Measurements from ENCODE around the gene PTPRT. TPM values are rescaled to one million over a fixed set of nuclear protein-coding genes. Genes with fewer than 3 reads are reported as not detected.

PTPRT gene
- total and polyA plus RNA-seq, 9 donors: under 0.01 to 3.2 (median 0.22) TPM; not detected in 1

DNA sequence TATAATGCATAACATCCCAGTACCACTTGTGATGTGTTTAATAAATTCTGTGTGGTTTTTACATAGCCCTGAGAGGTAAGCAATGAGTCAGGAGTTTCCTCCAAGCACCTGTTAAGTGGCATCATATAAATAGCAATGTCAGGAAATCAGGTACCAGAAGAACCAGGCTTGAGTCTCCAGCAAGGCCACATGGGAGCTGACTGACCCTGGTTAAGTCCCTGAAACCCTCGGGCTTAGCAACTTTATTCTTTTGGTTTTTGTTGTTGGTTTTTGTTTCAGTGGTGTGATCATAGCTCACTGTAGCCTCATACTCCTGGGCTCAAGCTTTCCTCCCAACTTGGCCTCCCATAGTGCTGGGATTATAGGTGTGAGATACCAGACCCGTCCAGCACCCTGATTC is 70.0 kb downstream of the PTPRT start:
- TF ChIP-seq EP300 (IDR thresholded peaks at IDR 0.05) (no peak), POLR2A (IDR thresholded peaks at IDR 0.05) (no peak)
- TF ChIP-seq, protein P1, sequence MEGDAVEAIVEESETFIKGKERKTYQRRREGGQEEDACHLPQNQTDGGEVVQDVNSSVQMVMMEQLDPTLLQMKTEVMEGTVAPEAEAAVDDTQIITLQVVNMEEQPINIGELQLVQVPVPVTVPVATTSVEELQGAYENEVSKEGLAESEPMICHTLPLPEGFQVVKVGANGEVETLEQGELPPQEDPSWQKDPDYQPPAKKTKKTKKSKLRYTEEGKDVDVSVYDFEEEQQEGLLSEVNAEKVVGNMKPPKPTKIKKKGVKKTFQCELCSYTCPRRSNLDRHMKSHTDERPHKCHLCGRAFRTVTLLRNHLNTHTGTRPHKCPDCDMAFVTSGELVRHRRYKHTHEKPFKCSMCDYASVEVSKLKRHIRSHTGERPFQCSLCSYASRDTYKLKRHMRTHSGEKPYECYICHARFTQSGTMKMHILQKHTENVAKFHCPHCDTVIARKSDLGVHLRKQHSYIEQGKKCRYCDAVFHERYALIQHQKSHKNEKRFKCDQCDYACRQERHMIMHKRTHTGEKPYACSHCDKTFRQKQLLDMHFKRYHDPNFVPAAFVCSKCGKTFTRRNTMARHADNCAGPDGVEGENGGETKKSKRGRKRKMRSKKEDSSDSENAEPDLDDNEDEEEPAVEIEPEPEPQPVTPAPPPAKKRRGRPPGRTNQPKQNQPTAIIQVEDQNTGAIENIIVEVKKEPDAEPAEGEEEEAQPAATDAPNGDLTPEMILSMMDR (IDR thresholded peaks at IDR 0.05): no peak
- WGBS, 3 donors: 66 to 71% (median 71%) methylated on average over 2 of the region's 2 CpGs

DNA sequence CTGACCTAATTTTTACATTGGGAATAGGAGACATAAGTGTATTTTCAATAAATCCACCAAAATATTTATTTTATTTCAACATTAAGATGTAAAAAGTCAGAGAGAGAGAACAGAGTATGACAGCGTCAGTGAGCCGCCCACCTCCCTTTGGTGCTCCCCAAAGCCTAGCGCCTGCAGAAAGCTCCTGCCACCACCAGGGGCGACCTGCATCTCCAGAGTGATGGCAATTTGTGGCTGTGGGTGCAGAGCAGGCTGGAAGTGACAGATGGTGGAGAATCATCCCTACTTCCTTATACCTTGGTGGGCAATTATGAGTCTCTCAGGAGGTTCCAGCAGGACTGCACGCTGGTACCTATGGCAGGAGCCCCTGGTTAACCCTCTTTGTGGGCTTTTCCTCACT is 87.3 kb downstream of the PTPRT start:
- no peaks in the 10 kb centered on the region for H3K9me3 ChIP-seq
- H3K27me3 ChIP-seq: no peaks in the 10 kb centered on the region
- no peaks in the 10 kb centered on the region for H3K36me3 ChIP-seq
- TF ChIP-seq, protein P1 (IDR thresholded peaks at IDR 0.05): no peak
- TF ChIP-seq POLR2A (IDR thresholded peaks at IDR 0.05): no peak
- no peak for TF ChIP-seq EP300 (IDR thresholded peaks at IDR 0.05)
- WGBS, 3 donors: 49 to 56% (median 55%) methylated on average over 5 of the region's 5 CpGs
- intact Hi-C loops (cut with DNase I): no loop called here
- no peak overlapping the region for H3K4me3 ChIP-seq
- no peaks in the 10 kb centered on the region for H3K4me1 ChIP-seq (ENCODE audit: insufficient read depth)
- DNase-seq: no peak
- H3K27ac ChIP-seq: no peak overlapping the region

More for the DNA sequence above, 70.0 kb downstream of the PTPRT start:
- intact Hi-C loops (cut with DNase I): loop anchor here in 1 of 4 donors (10.0 kb wide), 1 partner anchor 1115 kb away; no protein-coding TSS in a partner anchor
- Histone ChIP-seq H3K9me3 (no peaks in the 10 kb centered on the region), H3K36me3 (no peaks in the 10 kb centered on the region), H3K4me3 (no peak overlapping the region), H3K27ac (no peak overlapping the region), H3K27me3 (no peaks in the 10 kb centered on the region), H3K4me1 (ENCODE audit: insufficient read depth) (no peaks in the 10 kb centered on the region)
- no peak for DNase-seq

DNA sequence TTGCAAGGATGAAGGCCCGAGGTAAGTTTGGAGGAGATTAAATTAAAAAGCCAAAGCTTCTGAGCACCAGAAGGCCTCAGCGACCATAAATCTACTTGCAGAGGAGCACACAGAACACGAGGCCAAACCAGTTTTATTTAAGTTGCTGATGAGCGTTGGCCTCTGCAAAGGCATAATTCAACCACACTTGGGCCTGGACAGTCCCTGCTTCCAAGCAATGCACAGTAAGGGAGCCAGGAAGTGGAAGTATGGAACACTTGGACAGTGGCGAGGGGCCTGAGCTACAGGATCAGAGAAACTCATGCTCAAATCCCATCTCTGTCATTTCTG is 92.8 kb downstream of the PTPRT start:
- Histone ChIP-seq H3K27ac (no peak overlapping the region), H3K4me1 (ENCODE audit: insufficient read depth) (no peaks in the 10 kb centered on the region), H3K27me3 (no peaks in the 10 kb centered on the region), H3K4me3 (no peak overlapping the region), H3K9me3 (no peaks in the 10 kb centered on the region), H3K36me3 (no peaks in the 10 kb centered on the region)
- intact Hi-C loops (cut with DNase I): no loop called here
- 29 to 45% (median 40%) methylated on average over 5 of the region's 5 CpGs for WGBS, 3 donors
- no peak for DNase-seq
- TF ChIP-seq, protein P1 (IDR thresholded peaks at IDR 0.05): no peak
- TF ChIP-seq EP300 (IDR thresholded peaks at IDR 0.05) (no peak), POLR2A (IDR thresholded peaks at IDR 0.05) (no peak)

DNA sequence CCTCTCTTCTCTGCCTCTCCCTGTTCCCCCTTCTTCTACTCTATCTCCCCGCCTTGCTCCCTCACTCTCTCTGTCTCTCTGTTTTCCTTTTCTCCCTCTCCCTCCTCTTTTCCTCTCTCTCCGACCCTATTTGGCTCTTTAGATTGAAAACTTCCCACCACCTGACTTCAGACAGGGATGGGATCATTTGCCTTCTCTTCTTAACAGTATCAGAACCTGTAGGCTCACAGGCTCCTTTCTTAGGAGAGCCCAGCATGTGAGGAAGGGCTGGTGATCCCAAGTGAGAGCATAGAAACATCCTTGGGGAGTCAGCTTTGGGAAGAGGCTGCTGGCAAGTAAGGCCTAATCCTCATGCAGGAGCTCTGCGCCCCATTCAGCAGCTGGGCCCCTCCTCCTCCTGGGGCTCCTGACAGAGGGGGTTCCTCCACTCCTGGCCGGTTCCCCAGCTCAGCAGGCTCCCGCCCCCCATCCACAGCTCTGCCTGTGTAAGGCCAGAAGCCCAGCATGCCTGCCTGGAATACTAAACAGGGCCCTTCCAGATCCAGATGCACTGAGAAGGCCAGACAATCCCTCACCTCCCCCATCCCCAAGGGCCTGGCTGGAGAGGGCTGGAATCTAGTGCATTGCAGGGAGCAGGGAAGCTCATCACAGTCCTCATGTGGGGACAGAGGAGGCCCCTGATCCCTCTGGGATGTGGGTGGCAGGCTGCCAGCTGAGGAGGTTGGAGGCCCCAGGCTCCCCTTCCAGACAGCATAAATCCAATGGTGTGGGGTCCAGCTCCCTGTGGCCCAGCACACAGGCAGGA is 93.4 kb downstream of the PTPRT start:
- H3K27me3 ChIP-seq: no peaks in the 10 kb centered on the region
- H3K36me3 ChIP-seq: no peaks in the 10 kb centered on the region
- no peak overlapping the region for H3K27ac ChIP-seq
- no peaks in the 10 kb centered on the region for H3K4me1 ChIP-seq (ENCODE audit: insufficient read depth)
- TF ChIP-seq EP300 (IDR thresholded peaks at IDR 0.05) (no peak), POLR2A (IDR thresholded peaks at IDR 0.05) (no peak)
- TF ChIP-seq, protein P1 (IDR thresholded peaks at IDR 0.05): no peak
- no peak overlapping the region for H3K4me3 ChIP-seq
- DNase-seq: no peak
- H3K9me3 ChIP-seq: no peaks in the 10 kb centered on the region
- WGBS, 3 donors: 27 to 36% (median 32%) methylated on average over 5 of the region's 5 CpGs
- intact Hi-C loops (cut with DNase I): no loop called here

Measured in ovary (tissue), 9 donors.